BLaER1 treated with 17β-estradiol and CSF1 and Interleukin-3, amounts not matched to agents 10 nM and 100 nM (cell line): Measurements from ENCODE around the gene MPPED2.

Experiments
- H3K27ac ChIP-seq, 11 experiments: shearing (Covaris generic); formaldehyde crosslinking; 2 replicates each; pipeline ENCODE4 v1.8.1; 2022
- H3K27me3 ChIP-seq, 11 experiments: shearing (Covaris generic); formaldehyde crosslinking; 2 replicates each; pipeline ENCODE4 v1.8.1; 2022
- H3K36me3 ChIP-seq, 11 experiments: shearing (Covaris generic); formaldehyde crosslinking; 2 replicates each; pipeline ENCODE4 v1.8.1; 2022
- H3K4me1 ChIP-seq, 10 experiments: shearing (Covaris generic); formaldehyde crosslinking; 2 replicates each; pipeline ENCODE4 v1.8.1; 2022
- H3K4me2 ChIP-seq, 11 experiments: shearing (Covaris generic); formaldehyde crosslinking; 2 replicates each; pipeline ENCODE4 v1.8.1; 2022
- H3K4me3 ChIP-seq, 10 experiments: shearing (Covaris generic); formaldehyde crosslinking; 2 replicates each; pipeline ENCODE4 v1.8.1; 2022
- H3K9ac ChIP-seq, 11 experiments: shearing (Covaris generic); formaldehyde crosslinking; 2 replicates each; pipeline ENCODE4 v1.8.1; 2022
- H3K9me3 ChIP-seq, 11 experiments: shearing (Covaris generic); formaldehyde crosslinking; replicated peaks in 1 of 11; 2 replicates each; pipeline ENCODE4 v1.8.1; 2022
- H4K20me1 ChIP-seq, 11 experiments: shearing (Covaris generic); formaldehyde crosslinking; 2 replicates each; pipeline ENCODE4 v1.8.1; 2022
- Cebpa-rat ChIP-seq, 11 experiments: shearing (Covaris generic); IDR thresholded peaks; 2 replicates each; pipeline ENCODE4 v1.8.1; 2022

The MPPED2 gene

GRCh38 chr11:30552839-30553238, 33.3 kb downstream of the MPPED2 start:
- Histone ChIP-seq H3K36me3 (peaks cover 0 to 5% (median 0%) of the 10 kb centered on the region in 11 experiments; a peak in 2 of 22 replicates), H3K4me1 (no peaks in the 10 kb centered on the region), H3K4me2 (no peak overlapping the region), H3K4me3 (no peak overlapping the region), H3K27ac (no peak overlapping the region), H3K27me3 (no peaks in the 10 kb centered on the region), H3K9ac (no peak overlapping the region), H3K9me3 (no peaks in the 10 kb centered on the region), H4K20me1 (no peaks in the 10 kb centered on the region)
- no peak for TF ChIP-seq Cebpa-rat (IDR thresholded peaks at IDR 0.05)

GRCh38 chr11:30550022-30550542, 36.1 kb downstream of the MPPED2 start:
- no peak for TF ChIP-seq Cebpa-rat (IDR thresholded peaks at IDR 0.05)
- no peaks in the 10 kb centered on the region for H3K9me3 ChIP-seq
- no peaks in the 10 kb centered on the region for H4K20me1 ChIP-seq
- no peak overlapping the region for H3K4me3 ChIP-seq
- H3K36me3 ChIP-seq, result no peaks in the 10 kb centered on the region
- no peaks in the 10 kb centered on the region for H3K27me3 ChIP-seq
- no peaks in the 10 kb centered on the region for H3K4me1 ChIP-seq
- H3K4me2 ChIP-seq, result no peak overlapping the region
- no peak overlapping the region for H3K27ac ChIP-seq
- H3K9ac ChIP-seq, result no peak overlapping the region

- no peaks in the 10 kb centered on the region for H3K9me3 ChIP-seq
- H3K27me3 ChIP-seq, result no peaks in the 10 kb centered on the region
- H3K9ac ChIP-seq, result no peak overlapping the region
- no peak for TF ChIP-seq Cebpa-rat (IDR thresholded peaks at IDR 0.05)
- H4K20me1 ChIP-seq, result no peaks in the 10 kb centered on the region
- no peak overlapping the region for H3K4me2 ChIP-seq
- H3K36me3 ChIP-seq, result no peaks in the 10 kb centered on the region
- H3K4me3 ChIP-seq, result no peak overlapping the region
- H3K4me1 ChIP-seq, result no peaks in the 10 kb centered on the region
- no peak overlapping the region for H3K27ac ChIP-seq
Observed at GRCh38 chr11:30549565-30549964, 36.6 kb downstream of the MPPED2 start.

GRCh38 chr11:30546334-30546733, 39.8 kb downstream of the MPPED2 start:
- Histone ChIP-seq H3K9me3 (no peaks in the 10 kb centered on the region), H3K4me1 (peaks cover 0 to 18% (median 0%) of the 10 kb centered on the region in 10 experiments; a peak in 3 of 20 replicates), H3K27me3 (no peaks in the 10 kb centered on the region), H3K36me3 (no peaks in the 10 kb centered on the region), H4K20me1 (no peaks in the 10 kb centered on the region), H3K4me2 (no peak overlapping the region), H3K9ac (no peak overlapping the region), H3K4me3 (no peak overlapping the region), H3K27ac (no peak overlapping the region)
- TF ChIP-seq Cebpa-rat (IDR thresholded peaks at IDR 0.05), result no peak

GRCh38 chr11:30545507-30545906, 40.6 kb downstream of the MPPED2 start:
- no peaks in the 10 kb centered on the region for H4K20me1 ChIP-seq
- no peak overlapping the region for H3K9ac ChIP-seq
- H3K27me3 ChIP-seq, result no peaks in the 10 kb centered on the region
- H3K9me3 ChIP-seq, result no peaks in the 10 kb centered on the region
- H3K36me3 ChIP-seq, result no peaks in the 10 kb centered on the region
- H3K4me1 ChIP-seq, result peaks cover 0 to 18% (median 0%) of the 10 kb centered on the region in 10 experiments; a peak in 3 of 20 replicates
- no peak overlapping the region for H3K4me2 ChIP-seq
- no peak overlapping the region for H3K4me3 ChIP-seq
- TF ChIP-seq Cebpa-rat (IDR thresholded peaks at IDR 0.05), result no peak
- H3K27ac ChIP-seq, result no peak overlapping the region

GRCh38 chr11:30543066-30543465, 43.1 kb downstream of the MPPED2 start:
- Histone ChIP-seq H3K27me3 (no peaks in the 10 kb centered on the region), H3K4me3 (no peak overlapping the region), H3K9me3 (no peaks in the 10 kb centered on the region), H3K4me1 (peaks cover 0 to 18% (median 0%) of the 10 kb centered on the region in 10 experiments; a peak in 6 of 20 replicates), H4K20me1 (no peaks in the 10 kb centered on the region), H3K27ac (no peak overlapping the region), H3K36me3 (no peaks in the 10 kb centered on the region), H3K9ac (no peak overlapping the region), H3K4me2 (peak overlapping the region in 2 of 11 experiments; percentile 32 to 42; a peak in 4 of 22 replicates)
- no peak for TF ChIP-seq Cebpa-rat (IDR thresholded peaks at IDR 0.05)

- H3K4me2 ChIP-seq, result no peak overlapping the region
- H3K36me3 ChIP-seq, result peaks cover 0 to 2% (median 0%) of the 10 kb centered on the region in 11 experiments; a peak in 1 of 22 replicates
- no peaks in the 10 kb centered on the region for H3K27me3 ChIP-seq
- H3K4me1 ChIP-seq, result peaks cover 0 to 18% (median 0%) of the 10 kb centered on the region in 10 experiments; a peak in 6 of 20 replicates
- H4K20me1 ChIP-seq, result no peaks in the 10 kb centered on the region
- no peak overlapping the region for H3K9ac ChIP-seq
- H3K9me3 ChIP-seq, result no peaks in the 10 kb centered on the region
- H3K27ac ChIP-seq, result no peak overlapping the region
- no peak for TF ChIP-seq Cebpa-rat (IDR thresholded peaks at IDR 0.05)
- H3K4me3 ChIP-seq, result no peak overlapping the region
Observed at GRCh38 chr11:30540781-30541180, 45.4 kb downstream of the MPPED2 start.

- Histone ChIP-seq H3K9ac (no peak overlapping the region), H4K20me1 (no peaks in the 10 kb centered on the region), H3K4me2 (0 out of 22 replicates have a peak overlapping the region, but pooled peaks of 1 of the 11 experiments have one; percentile 5), H3K27ac (no peak overlapping the region), H3K27me3 (no peaks in the 10 kb centered on the region), H3K36me3 (peaks cover 0 to 6% (median 0%) of the 10 kb centered on the region in 11 experiments; a peak in 1 of 22 replicates), H3K4me1 (peaks cover 0 to 14% (median 0%) of the 10 kb centered on the region in 10 experiments; a peak in 6 of 20 replicates), H3K9me3 (no peaks in the 10 kb centered on the region), H3K4me3 (no peak overlapping the region)
- no peak for TF ChIP-seq Cebpa-rat (IDR thresholded peaks at IDR 0.05)
Observed at GRCh38 chr11:30538251-30538650, 47.9 kb downstream of the MPPED2 start.

GRCh38 chr11:30535818-30536217, 50.3 kb downstream of the MPPED2 start:
- H4K20me1 ChIP-seq, result no peaks in the 10 kb centered on the region
- no peak overlapping the region for H3K9ac ChIP-seq
- H3K27ac ChIP-seq, result no peak overlapping the region
- no peak overlapping the region for H3K4me2 ChIP-seq
- no peak overlapping the region for H3K4me3 ChIP-seq
- peaks cover 0 to 6% (median 0%) of the 10 kb centered on the region in 10 experiments; a peak in 4 of 20 replicates for H3K4me1 ChIP-seq
- H3K27me3 ChIP-seq, result no peaks in the 10 kb centered on the region
- H3K9me3 ChIP-seq, result no peaks in the 10 kb centered on the region
- no peak for TF ChIP-seq Cebpa-rat (IDR thresholded peaks at IDR 0.05)
- peaks cover 0 to 6% (median 0%) of the 10 kb centered on the region in 11 experiments; a peak in 1 of 22 replicates for H3K36me3 ChIP-seq

- Histone ChIP-seq H3K27me3 (no peaks in the 10 kb centered on the region), H3K9me3 (no peaks in the 10 kb centered on the region), H3K4me2 (no peak overlapping the region), H3K4me3 (no peak overlapping the region), H3K9ac (no peak overlapping the region), H4K20me1 (no peaks in the 10 kb centered on the region), H3K4me1 (peaks cover 0 to 6% (median 0%) of the 10 kb centered on the region in 10 experiments; a peak in 4 of 20 replicates), H3K36me3 (peaks cover 0 to 6% (median 0%) of the 10 kb centered on the region in 11 experiments; a peak in 1 of 22 replicates), H3K27ac (no peak overlapping the region)
- no peak for TF ChIP-seq Cebpa-rat (IDR thresholded peaks at IDR 0.05)
Observed at GRCh38 chr11:30533445-30533947, 52.7 kb downstream of the MPPED2 start.
